Astrocyte of the cerebellum (primary cell): Measurements from ENCODE around the gene CRYGD.
"Not testable (repeated sequence)": the region's sequence is repeated elsewhere in the genome, so short reads cannot be mapped to it uniquely, and the experiment has no call there.

Experiments used
- DNase-seq: peaks from one replicate; pipeline ENCODE4 v3.0.0-alpha.2; 2011; ENCODE audit warnings: low read depth
- H3K4me3 ChIP-seq: 2 replicates; pipeline ENCODE4 v1.5.1; 2011; ENCODE audit warnings: mild to moderate bottlenecking, low read depth, low read length, moderate library complexity
- in situ Hi-C: cut with HindIII; loops from 2 replicates; pipeline ENCODE4 v1.10.0; 2017; ENCODE audit warnings: low sequenced_read_pairs
- TF ChIP-seq, protein P1 (sequence below): IDR thresholded peaks from 2 replicates; pipeline ENCODE4 v1.5.1; 2012; ENCODE audit warnings: low read length, low read depth, moderate library complexity, mild to moderate bottlenecking; ENCODE audit errors: missing control alignments

CRYGD gene

DNA sequence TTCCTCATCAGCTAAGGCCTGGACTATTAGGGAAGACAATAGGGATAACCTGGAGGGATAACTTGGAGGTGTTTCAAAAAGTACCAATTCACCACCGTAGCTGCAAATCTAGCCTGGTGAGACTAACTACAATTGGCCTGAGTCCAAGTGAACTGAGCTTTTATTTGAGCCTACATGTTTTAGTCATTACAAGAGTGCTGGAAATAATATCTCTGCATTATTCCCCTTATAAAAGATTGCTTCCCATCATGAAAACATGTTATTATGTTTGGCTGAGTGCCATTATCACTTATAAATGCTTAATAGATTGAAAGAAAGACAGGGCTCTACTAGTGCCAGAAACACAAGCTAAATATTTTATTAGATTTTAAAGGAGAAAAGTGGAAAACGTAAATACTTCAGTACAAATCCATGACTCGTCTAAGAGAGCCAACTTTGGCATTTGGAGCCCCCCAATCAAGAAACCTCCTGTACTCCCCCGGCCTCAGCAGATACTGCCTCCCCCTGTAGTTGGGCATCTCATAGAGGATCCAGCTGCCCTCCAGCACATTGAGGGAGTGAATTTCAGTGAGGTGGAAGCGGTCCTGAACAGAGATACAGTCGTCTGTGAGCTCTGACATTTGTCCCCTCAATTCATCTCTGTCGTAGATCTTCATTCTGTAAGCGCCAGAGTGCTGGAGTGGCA lies 18.1 kb upstream of the CRYGD start:
- no peak overlapping the region for H3K4me3 ChIP-seq
- peak; percentile 3 for DNase-seq
- TF ChIP-seq, protein P1, sequence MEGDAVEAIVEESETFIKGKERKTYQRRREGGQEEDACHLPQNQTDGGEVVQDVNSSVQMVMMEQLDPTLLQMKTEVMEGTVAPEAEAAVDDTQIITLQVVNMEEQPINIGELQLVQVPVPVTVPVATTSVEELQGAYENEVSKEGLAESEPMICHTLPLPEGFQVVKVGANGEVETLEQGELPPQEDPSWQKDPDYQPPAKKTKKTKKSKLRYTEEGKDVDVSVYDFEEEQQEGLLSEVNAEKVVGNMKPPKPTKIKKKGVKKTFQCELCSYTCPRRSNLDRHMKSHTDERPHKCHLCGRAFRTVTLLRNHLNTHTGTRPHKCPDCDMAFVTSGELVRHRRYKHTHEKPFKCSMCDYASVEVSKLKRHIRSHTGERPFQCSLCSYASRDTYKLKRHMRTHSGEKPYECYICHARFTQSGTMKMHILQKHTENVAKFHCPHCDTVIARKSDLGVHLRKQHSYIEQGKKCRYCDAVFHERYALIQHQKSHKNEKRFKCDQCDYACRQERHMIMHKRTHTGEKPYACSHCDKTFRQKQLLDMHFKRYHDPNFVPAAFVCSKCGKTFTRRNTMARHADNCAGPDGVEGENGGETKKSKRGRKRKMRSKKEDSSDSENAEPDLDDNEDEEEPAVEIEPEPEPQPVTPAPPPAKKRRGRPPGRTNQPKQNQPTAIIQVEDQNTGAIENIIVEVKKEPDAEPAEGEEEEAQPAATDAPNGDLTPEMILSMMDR = no peak
- in situ Hi-C loops = no loop called here

DNA sequence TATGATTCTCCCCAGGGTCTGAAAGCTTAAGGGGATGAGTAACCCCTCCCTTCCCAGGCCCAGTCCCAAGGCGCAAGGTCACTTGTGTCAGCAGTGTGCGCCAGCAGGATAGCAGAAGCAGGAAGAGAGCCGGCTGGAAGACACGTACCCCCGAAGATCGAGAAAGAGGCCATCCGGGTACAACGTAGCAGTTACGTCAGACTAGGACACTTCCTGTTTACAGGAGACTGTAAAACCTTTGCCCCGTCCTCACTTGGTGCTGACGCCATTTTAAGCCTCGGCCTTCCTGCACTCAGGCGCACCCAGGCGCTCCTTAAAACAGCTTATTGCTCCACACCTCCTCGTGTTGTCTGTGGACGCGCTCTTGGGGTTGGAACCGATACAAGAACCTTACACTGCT lies 15.1 kb upstream of the CRYGD start:
- H3K4me3 ChIP-seq = no peak overlapping the region
- TF ChIP-seq, protein P1 = no peak
- in situ Hi-C loops = no loop called here
- no peak for DNase-seq

DNA sequence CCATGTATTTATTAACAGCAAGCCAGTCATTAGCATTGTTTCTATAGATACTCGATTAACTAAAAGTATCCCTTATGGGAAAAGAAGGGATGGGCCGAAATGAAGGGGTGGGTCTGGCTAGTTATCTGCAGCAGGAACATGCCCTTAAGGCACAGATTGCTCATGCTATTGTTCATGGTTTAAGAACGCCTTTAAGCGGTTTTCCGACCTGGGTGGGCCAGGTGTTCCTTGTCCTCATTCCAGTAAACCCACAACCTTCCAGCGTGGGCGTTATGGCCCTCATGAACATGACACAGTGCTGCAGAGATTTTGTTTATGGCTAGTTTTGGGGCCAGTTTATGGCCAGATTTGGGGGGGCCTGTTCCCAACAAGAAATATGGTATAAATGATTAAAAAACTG lies 14.0 kb upstream of the CRYGD start:
- DNase-seq, H3K4me3 ChIP-seq, in situ Hi-C loops: not testable (repeated sequence)

- DNase-seq = no peak
- in situ Hi-C loops = no loop called here
- TF ChIP-seq, protein P1 = no peak
- no peak overlapping the region for H3K4me3 ChIP-seq
These were observed 12.4 kb upstream of the CRYGD start for GRCh38 chr2:208136716-208137094.

DNA sequence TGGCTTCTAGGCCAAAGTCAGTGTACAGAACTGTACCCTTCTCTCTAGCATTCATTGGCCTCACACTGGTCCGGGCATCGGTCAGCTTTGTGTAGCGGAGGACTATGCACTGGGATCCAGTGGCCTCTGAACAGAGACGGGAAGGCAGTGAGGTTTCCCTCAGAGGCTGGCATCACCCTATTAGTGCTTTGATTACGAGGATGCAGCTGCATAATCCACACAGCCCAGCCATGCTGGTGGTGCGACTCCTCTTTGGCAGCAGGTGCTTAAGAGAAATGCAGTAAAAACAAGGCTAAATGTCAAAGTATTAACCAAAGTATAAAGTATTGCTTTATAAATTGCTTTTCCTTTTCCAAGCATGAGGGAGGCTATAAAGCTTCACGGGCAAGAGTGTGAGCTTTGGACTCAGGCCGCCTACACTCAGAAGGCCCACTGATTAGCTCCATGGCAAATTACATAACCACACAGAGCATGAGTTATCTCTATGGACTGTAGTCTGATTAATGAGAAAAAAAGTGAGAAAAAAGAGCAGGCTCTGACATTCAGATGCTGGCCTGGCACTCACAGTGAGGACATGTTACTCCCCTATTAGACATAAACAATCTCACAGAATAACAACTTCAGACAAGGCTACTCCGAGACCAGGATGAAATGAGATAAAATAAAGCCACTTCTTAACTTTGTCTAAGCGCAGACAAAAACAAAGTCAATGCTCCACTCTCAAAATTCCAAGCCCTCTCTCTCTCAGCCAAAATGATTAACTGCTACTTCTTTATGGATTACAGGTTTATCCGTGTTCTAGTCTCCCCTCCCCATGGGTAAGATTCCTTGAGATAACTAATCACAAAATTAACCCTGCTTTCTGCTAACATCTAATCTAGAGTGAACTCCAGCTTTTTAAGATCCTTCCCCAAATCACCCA lies 11.7 kb upstream of the CRYGD start:
- TF ChIP-seq, protein P1 = no peak
- in situ Hi-C loops = no loop called here
- DNase-seq = no peak
- no peak overlapping the region for H3K4me3 ChIP-seq

DNA sequence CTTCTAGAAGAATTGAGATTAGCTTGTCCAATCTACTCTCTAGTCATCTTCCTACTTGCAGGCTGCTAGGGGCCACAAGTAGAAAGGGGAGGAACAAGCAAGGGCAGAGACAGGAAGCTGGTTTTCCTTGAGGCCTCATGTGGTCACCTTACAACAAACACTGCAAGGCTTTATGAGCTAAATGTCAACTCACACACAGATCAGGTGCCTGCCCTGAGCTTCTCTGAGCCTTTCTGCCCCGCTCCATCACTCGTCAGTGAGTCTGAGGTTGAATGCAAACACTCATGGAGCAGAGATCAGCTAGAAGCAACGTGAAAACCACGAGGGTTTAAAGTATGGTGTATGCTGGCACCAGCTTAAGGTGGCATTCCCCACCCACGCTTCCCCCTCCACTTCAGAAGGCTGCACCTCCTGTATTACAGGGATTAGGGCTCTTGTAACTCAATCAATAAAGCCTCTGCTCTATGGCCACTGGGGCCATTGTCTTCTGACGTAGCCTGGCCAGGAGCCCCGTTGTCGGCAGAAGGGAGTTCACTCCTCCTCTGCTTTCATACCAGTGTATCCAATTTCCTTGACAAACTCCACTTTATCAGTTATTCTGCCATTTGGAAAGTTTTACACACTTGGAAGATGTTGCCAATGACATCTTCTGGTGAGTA lies 10.7 kb upstream of the CRYGD start:
- H3K4me3 ChIP-seq = no peak overlapping the region
- in situ Hi-C loops = no loop called here
- TF ChIP-seq, protein P1 = no peak
- no peak for DNase-seq
